Esophagus muscularis mucosa (tissue), 4 donors: ENCODE results near the gene CIRBP. TPM values are rescaled to one million over a fixed set of nuclear protein-coding genes. Genes with fewer than 3 reads are reported as not detected.
A peak's percentile ranks its signal among the peaks of the same experiment; 100 is the strongest.

Experiments used
- DNase-seq: peaks from one replicate; pipeline ENCODE4 v3.0.0-alpha.2; 2017; ENCODE audit errors: extremely low spot score
- H3K27ac ChIP-seq, 4 donors: fragments of 200-600 bp; sonication (generic); replicated peaks in 1 of 4; 1 replicate in 3 of 4; 2 replicates in 1 of 4; pipeline ENCODE4 v1.5.1; 2016 to 2019; ENCODE audit warnings: mild to moderate bottlenecking in 1 of 4
- H3K27me3 ChIP-seq, 4 donors: fragments of 200-600 bp; sonication (generic); one replicate each; pipeline versions ENCODE4 v1.5.1 to v1.6.0; 2016 to 2019
- H3K36me3 ChIP-seq, 4 donors: fragments of 200-600 bp; sonication (generic); one replicate each; pipeline ENCODE4 v1.5.1; 2016 to 2019
- H3K4me1 ChIP-seq, 4 donors: fragments of 200-600 bp; sonication (generic); one replicate each; pipeline ENCODE4 v1.5.1; 2016 to 2019
- H3K4me3 ChIP-seq, 4 donors: fragments of 200-600 bp; sonication (generic); 1 replicate in 2 of 4; 2 replicates in 2 of 4; pipeline ENCODE4 v1.5.1; 2016 to 2019; ENCODE audit warnings: mild to moderate bottlenecking in 4 of 4, moderate library complexity in 1 of 4
- H3K9me3 ChIP-seq, 4 donors: fragments of 200-600 bp; sonication (generic); 1 replicate in 3 of 4; 2 replicates in 1 of 4; pipeline ENCODE4 v1.5.1; 2016 to 2019
- EP300 ChIP-seq: sonication (generic); formaldehyde crosslinking; IDR thresholded peaks from one replicate; pipeline ENCODE4 v1.6.1; 2017; ENCODE audit warnings: antibody characterized with exemption
- POLR2A ChIP-seq: fragments of 450-650 bp; IDR thresholded peaks from one replicate; pipeline ENCODE4 v1.6.1; 2017; ENCODE audit warnings: antibody characterized with exemption, moderate library complexity, mild to moderate bottlenecking, low read depth
- POLR2AphosphoS5 ChIP-seq, 2 donors: sonication (generic); formaldehyde crosslinking; IDR thresholded peaks; one replicate each; pipeline ENCODE4 v1.6.1; 2017; ENCODE audit warnings: antibody characterized with exemption in 2 of 2
- WGBS: methylation state at CpG from one replicate; pipeline ENCODE4 v1.1.5; 2018; 5-methylcytosine and 5-hydroxymethylcytosine counted together
- intact Hi-C: fragments of 100-400 bp; cut with DNase I; formaldehyde crosslinking; loops from one replicate; pipeline ENCODE4 v1.15.1; 2023
- total RNA-seq, 4 donors: library from RNA; depleted of rRNA; stranded (reverse); fragments of >200 nt; gene quantifications; one replicate each; pipeline versions ENCODE4 v1.1.0 to v1.2.1, GENCODE V29; 2016
- TF ChIP-seq, protein P1 (sequence below), 3 experiments: fragments of 200-600 bp in 2 of 3; fragments of 450-650 bp in 1 of 3; sonication (generic) in 2 of 3; IDR thresholded peaks; one replicate each; pipeline ENCODE4 v1.5.1; 2017 to 2019; ENCODE audit warnings: antibody characterized with exemption in 3 of 3, mild to moderate bottlenecking in 2 of 3, moderate library complexity in 1 of 3

The CIRBP gene
- total RNA-seq, 4 donors from 2014 or later = 236 to 601 (median 429) TPM

DNA sequence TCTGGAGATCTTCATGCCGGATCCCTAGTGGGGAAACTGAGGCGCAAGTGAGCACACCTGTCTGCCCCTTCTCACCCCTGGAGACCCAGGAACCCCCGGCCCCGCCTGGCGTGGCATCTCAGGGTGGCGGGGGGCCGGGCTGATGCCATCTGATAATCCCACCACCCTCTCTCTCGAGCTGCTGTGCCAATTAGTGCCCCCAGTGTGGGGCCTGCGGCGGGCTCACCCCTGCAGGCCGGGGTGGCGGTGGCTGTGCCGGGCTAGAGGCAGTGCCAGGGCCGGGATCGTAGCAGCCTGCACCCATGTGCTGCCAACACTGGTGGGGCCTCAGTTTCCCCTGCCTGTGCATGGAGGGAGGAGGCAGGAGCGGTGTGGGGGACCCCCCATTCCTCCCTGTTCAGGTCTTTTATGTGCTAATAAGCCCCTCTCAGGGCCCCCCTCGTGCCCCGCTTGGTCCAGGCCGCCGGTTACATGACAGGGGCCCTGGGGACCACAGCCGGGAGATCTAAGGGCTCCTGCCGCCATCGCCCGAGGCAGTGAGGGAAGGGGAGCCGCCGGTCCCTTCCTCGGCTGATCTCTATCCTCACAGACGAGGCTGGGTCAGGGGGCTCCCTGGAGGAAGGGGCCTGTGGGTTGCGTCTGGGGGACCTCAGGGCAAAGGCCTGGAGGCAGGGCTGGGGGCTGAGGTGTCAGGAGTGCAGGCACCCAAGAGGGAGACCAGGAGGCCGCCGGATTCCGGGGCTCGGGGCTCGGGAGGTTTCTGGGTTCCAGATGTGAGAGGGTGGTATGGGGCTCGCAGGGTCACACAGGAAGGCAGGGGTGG lies 24.9 kb downstream of the CIRBP start:
- intact Hi-C loops = no loop called here
- WGBS = 85% methylated on average over 17 of the region's 35 CpGs
- DNase-seq = no peak
- TF ChIP-seq, protein P1, sequence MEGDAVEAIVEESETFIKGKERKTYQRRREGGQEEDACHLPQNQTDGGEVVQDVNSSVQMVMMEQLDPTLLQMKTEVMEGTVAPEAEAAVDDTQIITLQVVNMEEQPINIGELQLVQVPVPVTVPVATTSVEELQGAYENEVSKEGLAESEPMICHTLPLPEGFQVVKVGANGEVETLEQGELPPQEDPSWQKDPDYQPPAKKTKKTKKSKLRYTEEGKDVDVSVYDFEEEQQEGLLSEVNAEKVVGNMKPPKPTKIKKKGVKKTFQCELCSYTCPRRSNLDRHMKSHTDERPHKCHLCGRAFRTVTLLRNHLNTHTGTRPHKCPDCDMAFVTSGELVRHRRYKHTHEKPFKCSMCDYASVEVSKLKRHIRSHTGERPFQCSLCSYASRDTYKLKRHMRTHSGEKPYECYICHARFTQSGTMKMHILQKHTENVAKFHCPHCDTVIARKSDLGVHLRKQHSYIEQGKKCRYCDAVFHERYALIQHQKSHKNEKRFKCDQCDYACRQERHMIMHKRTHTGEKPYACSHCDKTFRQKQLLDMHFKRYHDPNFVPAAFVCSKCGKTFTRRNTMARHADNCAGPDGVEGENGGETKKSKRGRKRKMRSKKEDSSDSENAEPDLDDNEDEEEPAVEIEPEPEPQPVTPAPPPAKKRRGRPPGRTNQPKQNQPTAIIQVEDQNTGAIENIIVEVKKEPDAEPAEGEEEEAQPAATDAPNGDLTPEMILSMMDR (IDR thresholded peaks at IDR 0.05) = no peak
- TF ChIP-seq POLR2AphosphoS5 (IDR thresholded peaks at IDR 0.05) = no peak
- TF ChIP-seq POLR2A = no peak
- TF ChIP-seq EP300 = no peak
- Histone ChIP-seq H3K36me3 (no peaks in the 10 kb centered on the region), H3K4me3 (no peak overlapping the region), H3K27ac (no peak overlapping the region), H3K27me3 (peaks cover 0 to 81% (median 24%) of the 10 kb centered on the region in 4 donors), H3K4me1 (peaks cover 6 to 12% (median 12%) of the 10 kb centered on the region in 4 donors), H3K9me3 (no peaks in the 10 kb centered on the region)

DNA sequence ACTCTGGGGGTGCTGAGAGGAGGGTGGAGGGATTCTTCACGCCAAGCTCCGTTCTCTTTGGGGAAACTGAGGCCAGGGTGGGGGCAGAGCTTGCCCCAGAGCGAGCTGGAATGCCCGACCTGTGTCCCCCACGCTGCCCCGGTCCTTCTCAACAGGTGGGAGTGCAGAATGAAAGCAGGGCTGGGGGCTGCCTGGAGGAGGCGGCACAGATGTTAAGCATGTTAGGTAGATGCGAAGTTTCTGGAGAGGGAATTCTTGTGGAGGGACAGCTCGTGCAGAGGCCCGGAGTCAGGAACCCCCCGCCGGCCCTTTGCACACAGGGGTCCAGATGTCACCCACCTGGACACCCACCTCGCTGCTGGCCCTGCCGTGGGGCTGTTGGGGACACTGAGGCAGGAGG lies 25.6 kb downstream of the CIRBP start:
- WGBS = 96% methylated on average over 8 of the region's 14 CpGs

GRCh38 chr19:1295169-1296012 lies 26.3 kb downstream of the CIRBP start:
- no peaks in the 10 kb centered on the region for H3K9me3 ChIP-seq
- peak overlapping the region; percentile 9 to 39 (median 26) for H3K4me3 ChIP-seq
- peaks cover 0 to 67% (median 22%) of the 10 kb centered on the region in 4 donors for H3K27me3 ChIP-seq
- WGBS = 38% methylated on average over 37 of the region's 82 CpGs
- peaks cover 6 to 12% (median 12%) of the 10 kb centered on the region in 4 donors for H3K4me1 ChIP-seq
- intact Hi-C loops = no loop called here
- DNase-seq = no peak
- no peak overlapping the region for H3K27ac ChIP-seq
- no peak for TF ChIP-seq EP300
- TF ChIP-seq POLR2AphosphoS5 (IDR thresholded peaks at IDR 0.05) = no peak
- TF ChIP-seq, protein P1 (IDR thresholded peaks at IDR 0.05) = no peak
- no peak for TF ChIP-seq POLR2A
- no peaks in the 10 kb centered on the region for H3K36me3 ChIP-seq

More for the DNA sequence above, 25.6 kb downstream of the CIRBP start:
- peaks cover 6 to 12% (median 12%) of the 10 kb centered on the region in 4 donors for H3K4me1 ChIP-seq
- no peak for DNase-seq
- no peaks in the 10 kb centered on the region for H3K9me3 ChIP-seq
- H3K36me3 ChIP-seq = no peaks in the 10 kb centered on the region
- intact Hi-C loops = no loop called here
- TF ChIP-seq POLR2A (no peak), EP300 (no peak), POLR2AphosphoS5 (IDR thresholded peaks at IDR 0.05) (no peak)
- TF ChIP-seq, protein P1 (IDR thresholded peaks at IDR 0.05) = no peak
- H3K4me3 ChIP-seq = no peak overlapping the region
- H3K27ac ChIP-seq = no peak overlapping the region
- H3K27me3 ChIP-seq = peaks cover 0 to 74% (median 23%) of the 10 kb centered on the region in 4 donors

DNA sequence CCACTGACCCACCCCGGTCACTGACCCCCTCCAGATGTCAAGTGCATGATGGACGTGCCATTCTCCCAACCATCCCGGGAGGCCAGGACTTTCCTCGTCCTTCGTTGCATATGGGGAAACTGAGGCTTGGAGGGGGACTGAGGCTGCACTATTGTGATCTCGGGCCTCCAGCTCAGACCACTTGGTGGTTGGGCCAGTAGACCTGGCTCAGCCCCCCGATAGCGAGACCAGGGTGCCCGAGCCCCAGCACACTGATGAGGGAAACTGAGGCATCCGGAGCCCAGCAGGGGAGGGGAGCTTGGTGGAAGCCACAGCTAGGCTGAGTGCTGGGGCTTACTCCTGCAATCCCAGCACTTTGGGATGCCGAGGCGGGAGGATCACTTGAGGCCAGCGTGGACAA lies 26.9 kb downstream of the CIRBP start:
- 80% methylated on average over 9 of the region's 13 CpGs for WGBS
- H3K27me3 ChIP-seq = peaks cover 0 to 60% (median 22%) of the 10 kb centered on the region in 4 donors
- H3K4me3 ChIP-seq = no peak overlapping the region
- H3K9me3 ChIP-seq = no peaks in the 10 kb centered on the region
- H3K36me3 ChIP-seq = no peaks in the 10 kb centered on the region
- no peak for DNase-seq
- H3K27ac ChIP-seq = no peak overlapping the region
- intact Hi-C loops = no loop called here
- no peak for TF ChIP-seq EP300
- TF ChIP-seq, protein P1 (IDR thresholded peaks at IDR 0.05) = no peak
- TF ChIP-seq POLR2A = no peak
- TF ChIP-seq POLR2AphosphoS5 (IDR thresholded peaks at IDR 0.05) = no peak
- H3K4me1 ChIP-seq = peaks cover 6 to 12% (median 12%) of the 10 kb centered on the region in 4 donors
